GM23248 (cell line): ENCODE results near the gene GPR155.

Experiments
- EZH2 ChIP-seq: fragments of 200-600 bp; sonication (generic); IDR thresholded peaks from 2 replicates; pipeline ENCODE4 v1.6.1; 2018; ENCODE audit warnings: antibody characterized with exemption, mild to moderate bottlenecking; ENCODE audit not compliant: insufficient read depth, poor library complexity, severe bottlenecking
- EZH2phosphoT487 ChIP-seq: fragments of 200-600 bp; sonication (generic); IDR thresholded peaks from 2 replicates; pipeline ENCODE4 v1.6.1; 2018; ENCODE audit warnings: antibody characterized with exemption, moderate library complexity, mild to moderate bottlenecking, low read depth; ENCODE audit not compliant: insufficient read depth

- no peak for TF ChIP-seq EZH2phosphoT487
- TF ChIP-seq EZH2, result no peak
Observed at GRCh38 chr2:174485788-174486562, 854 bp downstream of the GPR155 start.
